Measurements from ENCODE around the gene TRERF1. TPM values are rescaled to one million over a fixed set of nuclear protein-coding genes. Genes with fewer than 3 reads are reported as not detected.
A peak's percentile ranks its signal among the peaks of the same experiment; 100 is the strongest.

TRERF1 gene
- total and polyA plus RNA-seq, 2 experiments from 2014 or later: 3.2 to 5.1 TPM

GRCh38 chr6:42426191-42426590 is 25.5 kb downstream of the TRERF1 start:
- no peak for TF ChIP-seq EZH2phosphoT487 (IDR thresholded peaks at IDR 0.05; ENCODE audit: low read depth, severe bottlenecking, unreplicated experiment)
- no peak for TF ChIP-seq CTCF (IDR thresholded peaks at IDR 0.05; ENCODE audit: poor library complexity)
- no peak for TF ChIP-seq EZH2 (IDR thresholded peaks at IDR 0.05; ENCODE audit: borderline replicate concordance)
- DNase-seq (ENCODE audit: low spot score): no peak
- Histone ChIP-seq H3K4me1 (ENCODE audit: insufficient read depth) (no peaks in the 10 kb centered on the region), H3K27ac (no peak overlapping the region), H3K36me3 (replicated peaks; ENCODE audit: insufficient read depth, low read depth) (no peaks in the 10 kb centered on the region), H3K27me3 (no peaks in the 10 kb centered on the region), H3K79me2 (peaks cover 81% of the 10 kb centered on the region), H2AFZ (no peak overlapping the region), H3K9me3 (ENCODE audit: low read depth) (no peaks in the 10 kb centered on the region), H4K20me1 (ENCODE audit: insufficient read depth, poor library complexity, severe bottlenecking) (peaks cover 6% of the 10 kb centered on the region), H3K9me2 (replicated peaks; ENCODE audit: insufficient read depth) (no peaks in the 10 kb centered on the region), H3K4me3 (no peak overlapping the region), H3K4me2 (no peak overlapping the region)
- WGBS (ENCODE audit: low lambda C conversion rate, missing lambda C conversion rate): 89% methylated on average over 2 of the region's 2 CpGs

- peak; percentile 74 for DNase-seq (ENCODE audit: low spot score)
- peak overlapping the region; percentile 23 for H3K4me2 ChIP-seq
- H4K20me1 ChIP-seq (ENCODE audit: insufficient read depth, poor library complexity, severe bottlenecking): peaks cover 7% of the 10 kb centered on the region
- 66% methylated on average over 4 of the region's 4 CpGs for WGBS (ENCODE audit: low lambda C conversion rate, missing lambda C conversion rate)
- H3K4me1 ChIP-seq (ENCODE audit: insufficient read depth): no peaks in the 10 kb centered on the region
- no peaks in the 10 kb centered on the region for H3K27me3 ChIP-seq
- no peaks in the 10 kb centered on the region for H3K36me3 ChIP-seq (replicated peaks; ENCODE audit: insufficient read depth, low read depth)
- no peak overlapping the region for H3K4me3 ChIP-seq
- no peaks in the 10 kb centered on the region for H3K9me2 ChIP-seq (replicated peaks; ENCODE audit: insufficient read depth)
- no peaks in the 10 kb centered on the region for H3K9me3 ChIP-seq (ENCODE audit: low read depth)
- H3K27ac ChIP-seq: peak overlapping the region; percentile 56
- TF ChIP-seq CTCF (IDR thresholded peaks at IDR 0.05; ENCODE audit: poor library complexity) (no peak), EZH2 (IDR thresholded peaks at IDR 0.05; ENCODE audit: borderline replicate concordance) (no peak), EZH2phosphoT487 (IDR thresholded peaks at IDR 0.05; ENCODE audit: low read depth, severe bottlenecking, unreplicated experiment) (no peak)
- peaks cover 84% of the 10 kb centered on the region for H3K79me2 ChIP-seq
- H2AFZ ChIP-seq: no peak overlapping the region
These were observed 26.7 kb downstream of the TRERF1 start for GRCh38 chr6:42424906-42425474.

GRCh38 chr6:42423244-42423643 is 28.5 kb downstream of the TRERF1 start:
- H3K27ac ChIP-seq: no peak overlapping the region
- H3K4me1 ChIP-seq (ENCODE audit: insufficient read depth): no peaks in the 10 kb centered on the region
- H3K79me2 ChIP-seq: peaks cover 77% of the 10 kb centered on the region
- peaks cover 7% of the 10 kb centered on the region for H4K20me1 ChIP-seq (ENCODE audit: insufficient read depth, poor library complexity, severe bottlenecking)
- no peak for DNase-seq (ENCODE audit: low spot score)
- no peak overlapping the region for H3K4me2 ChIP-seq
- WGBS (ENCODE audit: low lambda C conversion rate, missing lambda C conversion rate): 91% methylated on average over 8 of the region's 8 CpGs
- H3K4me3 ChIP-seq: no peak overlapping the region
- H3K9me3 ChIP-seq (ENCODE audit: low read depth): no peaks in the 10 kb centered on the region
- no peaks in the 10 kb centered on the region for H3K27me3 ChIP-seq
- no peak overlapping the region for H2AFZ ChIP-seq
- H3K36me3 ChIP-seq (replicated peaks; ENCODE audit: insufficient read depth, low read depth): no peaks in the 10 kb centered on the region
- no peak for TF ChIP-seq CTCF (IDR thresholded peaks at IDR 0.05; ENCODE audit: poor library complexity)
- TF ChIP-seq EZH2phosphoT487 (IDR thresholded peaks at IDR 0.05; ENCODE audit: low read depth, severe bottlenecking, unreplicated experiment): no peak
- no peak for TF ChIP-seq EZH2 (IDR thresholded peaks at IDR 0.05; ENCODE audit: borderline replicate concordance)
- no peaks in the 10 kb centered on the region for H3K9me2 ChIP-seq (replicated peaks; ENCODE audit: insufficient read depth)
